OCI-LY3 (cell line): Measurements from ENCODE around the gene SEC22A.

Experiments used
- CTCF ChIP-seq: fragments of 200-600, 300-600 bp; sonication (generic); IDR thresholded peaks from 2 replicates; pipeline ENCODE4 v1.5.1; 2014; ENCODE audit warnings: antibody characterized with exemption, low read length, low read depth
- EZH2phosphoT487 ChIP-seq: fragments of 200-600 bp; shearing (Covaris generic); IDR thresholded peaks from 2 replicates; pipeline ENCODE4 v1.6.1; 2018; ENCODE audit warnings: antibody characterized with exemption, mixed run types, low read depth

- TF ChIP-seq CTCF (no peak), EZH2phosphoT487 (no peak)
Observed at GRCh38 chr3:123167686-123168085, 34.1 kb upstream of the SEC22A start.
